Esophagus squamous epithelium (tissue), 5 donors: Measurements from ENCODE around the gene BATF. TPM values are rescaled to one million over a fixed set of nuclear protein-coding genes. Genes with fewer than 3 reads are reported as not detected.

Experiments
- DNase-seq: peaks from one replicate; lab custom pipeline; 2025; lab: John Stamatoyannopoulos, UW
- H3K27ac ChIP-seq, 4 donors: fragments of 200-600 bp; sonication (generic); one replicate each; pipeline ENCODE4 v1.5.1; 2016 to 2019; ENCODE audit warnings: mild to moderate bottlenecking in 1 of 4
- H3K27me3 ChIP-seq, 4 donors: fragments of 200-600 bp; sonication (generic); 1 replicate in 3 of 4; 2 replicates in 1 of 4; pipeline versions ENCODE4 v1.5.1 to v1.6.0; 2017 to 2021; ENCODE audit warnings: antibody characterized with exemption in 1 of 4
- H3K36me3 ChIP-seq, 3 donors: fragments of 200-600 bp; sonication (generic); one replicate each; pipeline ENCODE4 v1.5.1; 2016 to 2019
- H3K4me1 ChIP-seq, 3 donors: fragments of 200-600 bp; sonication (generic); one replicate each; pipeline ENCODE4 v1.5.1; 2017 to 2019
- H3K4me3 ChIP-seq, 4 donors: fragments of 200-600 bp; sonication (generic); 1 replicate in 3 of 4; 2 replicates in 1 of 4; pipeline ENCODE4 v1.5.1; 2016 to 2019; ENCODE audit warnings: mild to moderate bottlenecking in 2 of 4, moderate library complexity in 1 of 4
- H3K9me3 ChIP-seq, 3 donors: fragments of 200-600 bp; sonication (generic); one replicate each; pipeline ENCODE4 v1.5.1; 2016 to 2019
- POLR2A ChIP-seq, 4 donors: fragments of 450-650 bp; IDR thresholded peaks; one replicate each; pipeline ENCODE4 v1.6.1; 2017; ENCODE audit warnings: antibody characterized with exemption in 4 of 4, mild to moderate bottlenecking in 4 of 4, moderate library complexity in 3 of 4
- WGBS, 2 donors: methylation state at CpG; one replicate each; pipeline ENCODE4 v1.1.5; 2018; 5-methylcytosine and 5-hydroxymethylcytosine counted together
- intact Hi-C: fragments of 100-400 bp; cut with DNase I; formaldehyde crosslinking; loops from one replicate; pipeline ENCODE4 v1.15.0; 2022
- total RNA-seq, 4 donors: library from RNA; depleted of rRNA; stranded (reverse); fragments of >200 nt; gene quantifications; one replicate each; pipeline ENCODE4 v1.1.0, GENCODE V29; 2016
- TF ChIP-seq, protein P1 (sequence below), 6 experiments: fragments of 450-650 bp in 4 of 6; fragments of 200-600 bp in 2 of 6; sonication (generic) in 2 of 6; IDR thresholded peaks; one replicate each; pipeline ENCODE4 v1.5.1; 2016 to 2019; ENCODE audit warnings: antibody characterized with exemption in 6 of 6, mild to moderate bottlenecking in 4 of 6, moderate library complexity in 4 of 6
- donor health status: DM: yes; HTN: yes; CAD: no.

Gene BATF
- total RNA-seq, 4 donors from 2014 or later: 1.7 to 14.5 (median 6.8) TPM

DNA sequence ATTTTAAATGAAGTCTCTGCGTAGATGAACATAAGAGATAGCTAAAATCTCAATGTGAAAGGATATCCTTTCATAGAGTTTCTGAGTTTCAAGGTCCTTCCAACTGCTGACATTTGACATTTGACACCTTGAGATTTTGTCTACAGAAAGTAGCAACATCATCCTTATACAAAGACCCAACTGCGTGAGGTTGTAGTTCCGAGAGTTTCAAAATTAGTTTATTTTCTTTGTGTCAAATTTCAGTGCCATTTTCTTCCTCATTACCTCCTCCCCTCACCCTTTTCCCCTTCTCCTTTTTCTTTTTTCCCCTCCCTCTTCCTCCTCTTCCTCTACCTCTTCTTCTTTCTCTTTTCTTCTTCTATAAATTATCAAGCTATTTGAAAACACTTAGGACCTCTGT, 26.9 kb upstream of the BATF start:
- no peak for DNase-seq
- 70 to 77% methylated on average over 3 of the region's 3 CpGs for WGBS, 2 donors
- no peaks in the 10 kb centered on the region for H3K36me3 ChIP-seq
- intact Hi-C loops: no loop called here
- no peaks in the 10 kb centered on the region for H3K27me3 ChIP-seq
- H3K27ac ChIP-seq: no peak overlapping the region
- H3K4me3 ChIP-seq: no peak overlapping the region
- no peaks in the 10 kb centered on the region for H3K4me1 ChIP-seq
- TF ChIP-seq POLR2A (IDR thresholded peaks at IDR 0.05): no peak
- TF ChIP-seq, protein P1, sequence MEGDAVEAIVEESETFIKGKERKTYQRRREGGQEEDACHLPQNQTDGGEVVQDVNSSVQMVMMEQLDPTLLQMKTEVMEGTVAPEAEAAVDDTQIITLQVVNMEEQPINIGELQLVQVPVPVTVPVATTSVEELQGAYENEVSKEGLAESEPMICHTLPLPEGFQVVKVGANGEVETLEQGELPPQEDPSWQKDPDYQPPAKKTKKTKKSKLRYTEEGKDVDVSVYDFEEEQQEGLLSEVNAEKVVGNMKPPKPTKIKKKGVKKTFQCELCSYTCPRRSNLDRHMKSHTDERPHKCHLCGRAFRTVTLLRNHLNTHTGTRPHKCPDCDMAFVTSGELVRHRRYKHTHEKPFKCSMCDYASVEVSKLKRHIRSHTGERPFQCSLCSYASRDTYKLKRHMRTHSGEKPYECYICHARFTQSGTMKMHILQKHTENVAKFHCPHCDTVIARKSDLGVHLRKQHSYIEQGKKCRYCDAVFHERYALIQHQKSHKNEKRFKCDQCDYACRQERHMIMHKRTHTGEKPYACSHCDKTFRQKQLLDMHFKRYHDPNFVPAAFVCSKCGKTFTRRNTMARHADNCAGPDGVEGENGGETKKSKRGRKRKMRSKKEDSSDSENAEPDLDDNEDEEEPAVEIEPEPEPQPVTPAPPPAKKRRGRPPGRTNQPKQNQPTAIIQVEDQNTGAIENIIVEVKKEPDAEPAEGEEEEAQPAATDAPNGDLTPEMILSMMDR (IDR thresholded peaks at IDR 0.05): no peak
- H3K9me3 ChIP-seq: no peaks in the 10 kb centered on the region

DNA sequence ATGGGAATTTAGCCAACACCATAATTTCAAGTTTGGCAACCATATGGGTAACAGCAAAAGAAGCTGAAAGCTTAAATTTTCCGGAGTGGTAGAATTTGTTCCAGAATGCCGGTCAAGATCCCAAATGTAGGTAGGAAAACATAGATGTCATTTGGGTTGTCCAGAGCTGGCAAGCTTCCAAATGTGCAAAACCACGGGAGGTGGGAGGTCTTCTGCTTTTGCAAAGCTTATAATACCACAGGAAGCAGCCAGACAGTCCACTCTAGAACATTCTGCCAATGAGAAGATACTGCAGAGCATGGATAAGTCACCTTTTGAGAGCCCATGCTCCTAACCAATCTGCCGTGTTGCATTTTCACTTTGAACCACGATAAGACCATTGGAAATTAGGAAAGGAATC, 26.4 kb upstream of the BATF start:
- H3K4me1 ChIP-seq: no peaks in the 10 kb centered on the region
- H3K36me3 ChIP-seq: no peaks in the 10 kb centered on the region
- no peak for DNase-seq
- no peaks in the 10 kb centered on the region for H3K9me3 ChIP-seq
- 73 to 74% methylated on average over 4 to 5 of the region's 5 CpGs for WGBS, 2 donors
- intact Hi-C loops: no loop called here
- no peak overlapping the region for H3K27ac ChIP-seq
- TF ChIP-seq, protein P1 (IDR thresholded peaks at IDR 0.05): no peak
- no peak for TF ChIP-seq POLR2A (IDR thresholded peaks at IDR 0.05)
- no peak overlapping the region for H3K4me3 ChIP-seq
- H3K27me3 ChIP-seq: no peaks in the 10 kb centered on the region

DNA sequence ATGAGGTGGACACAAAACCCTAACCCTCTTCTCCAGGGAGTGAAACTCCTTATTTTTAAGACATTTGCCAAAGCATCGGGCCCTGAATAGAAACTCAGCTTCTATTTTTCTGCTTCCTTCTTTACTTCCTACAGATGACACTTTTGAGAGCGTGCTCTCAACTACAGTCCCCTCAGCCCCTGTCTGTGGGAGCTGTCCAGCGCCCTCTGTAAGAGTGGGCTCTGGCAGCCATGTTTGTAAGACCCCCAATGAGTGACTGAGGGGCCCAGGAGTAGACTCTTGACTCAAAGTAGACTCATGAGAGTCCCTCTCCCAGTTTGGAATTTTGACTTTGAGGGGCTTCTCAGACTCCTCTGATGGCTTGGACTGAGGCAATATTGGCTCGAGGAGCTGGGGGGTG, 25.5 kb upstream of the BATF start:
- Histone ChIP-seq H3K4me3 (no peak overlapping the region), H3K4me1 (no peaks in the 10 kb centered on the region), H3K9me3 (no peaks in the 10 kb centered on the region), H3K36me3 (no peaks in the 10 kb centered on the region), H3K27ac (no peak overlapping the region), H3K27me3 (no peaks in the 10 kb centered on the region)
- 72 to 83% methylated on average over 2 of the region's 4 CpGs for WGBS, 2 donors
- no peak for DNase-seq
- TF ChIP-seq, protein P1 (IDR thresholded peaks at IDR 0.05): no peak
- no peak for TF ChIP-seq POLR2A (IDR thresholded peaks at IDR 0.05)
- intact Hi-C loops: no loop called here

DNA sequence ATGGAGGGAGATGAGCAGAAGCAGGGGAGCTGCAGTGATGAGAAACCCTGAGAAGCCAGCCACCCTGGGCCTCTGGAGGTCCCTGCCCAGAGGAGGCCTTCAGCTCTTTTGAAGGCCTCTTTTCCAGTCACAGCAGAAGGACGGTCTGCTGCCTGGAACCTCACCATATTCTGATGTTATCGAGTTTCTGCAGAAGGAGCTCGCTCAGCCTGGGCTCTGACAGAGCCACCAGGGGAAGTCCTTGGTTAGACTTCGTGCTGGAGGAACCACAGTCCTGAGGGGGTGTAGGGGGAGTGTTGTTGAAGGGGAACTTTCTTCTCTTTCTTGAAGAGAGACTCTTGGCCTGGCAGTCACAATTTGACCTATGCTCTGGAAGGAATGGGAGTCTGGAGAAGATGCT, 25.1 kb upstream of the BATF start:
- Histone ChIP-seq H3K4me3 (no peak overlapping the region), H3K27me3 (no peaks in the 10 kb centered on the region), H3K36me3 (no peaks in the 10 kb centered on the region), H3K4me1 (no peaks in the 10 kb centered on the region), H3K27ac (no peak overlapping the region), H3K9me3 (no peaks in the 10 kb centered on the region)
- no peak for TF ChIP-seq POLR2A (IDR thresholded peaks at IDR 0.05)
- TF ChIP-seq, protein P1 (IDR thresholded peaks at IDR 0.05): no peak
- DNase-seq: no peak
- intact Hi-C loops: no loop called here
- WGBS, 2 donors: 57 to 77% methylated on average over 3 of the region's 4 CpGs

DNA sequence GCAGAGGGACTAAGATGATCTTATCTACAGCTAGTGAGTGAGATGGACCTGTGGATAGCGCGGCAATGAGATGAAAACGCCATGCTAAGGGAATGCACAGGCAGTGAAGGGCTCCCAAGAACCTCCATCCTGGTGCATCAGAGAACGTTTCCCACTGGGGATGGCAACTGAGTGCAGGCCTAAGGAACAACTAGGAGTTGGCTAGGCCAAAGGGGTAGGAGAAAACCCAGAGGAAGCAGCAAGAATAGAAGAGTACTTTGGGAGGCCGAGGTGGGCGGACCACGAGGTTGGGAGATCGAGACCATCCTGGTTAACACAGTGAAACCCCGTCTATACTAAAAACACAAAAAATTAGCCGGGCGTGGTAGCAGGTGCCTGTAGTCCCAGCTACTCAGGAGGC, 24.6 kb upstream of the BATF start:
- H3K4me3 ChIP-seq: no peak overlapping the region
- DNase-seq: no peak
- TF ChIP-seq, protein P1 (IDR thresholded peaks at IDR 0.05): no peak
- TF ChIP-seq POLR2A (IDR thresholded peaks at IDR 0.05): no peak
- no peaks in the 10 kb centered on the region for H3K9me3 ChIP-seq
- H3K36me3 ChIP-seq: no peaks in the 10 kb centered on the region
- H3K4me1 ChIP-seq: no peaks in the 10 kb centered on the region
- no peaks in the 10 kb centered on the region for H3K27me3 ChIP-seq
- no peak overlapping the region for H3K27ac ChIP-seq
- intact Hi-C loops: no loop called here
- 85 to 90% methylated on average over 11 of the region's 11 CpGs for WGBS, 2 donors
